Ishikawa (cell line): ENCODE measurements around the gene RPL22.

Experiments
- CEBPB ChIP-seq: IDR thresholded peaks from 2 replicates; pipeline ENCODE4 v1.6.1; 2012
- CREB1 ChIP-seq: IDR thresholded peaks from 2 replicates; pipeline ENCODE4 v1.6.1; 2012; ENCODE audit warnings: low read depth
- EP300 ChIP-seq: IDR thresholded peaks from 2 replicates; pipeline ENCODE4 v1.6.1; 2012; ENCODE audit warnings: borderline replicate concordance
- NFIC ChIP-seq: IDR thresholded peaks from 2 replicates; pipeline ENCODE4 v1.6.1; 2012
- TCF12 ChIP-seq: IDR thresholded peaks from 2 replicates; pipeline ENCODE4 v1.6.1; 2012; ENCODE audit warnings: low read depth
- ZBTB7A ChIP-seq: IDR thresholded peaks from 2 replicates; pipeline ENCODE4 v1.6.1; 2012; ENCODE audit warnings: low read depth
- TF ChIP-seq, protein P1 (sequence below): IDR thresholded peaks from 2 replicates; pipeline ENCODE4 v1.6.1; 2012
- TF ChIP-seq, protein P2 (sequence below): IDR thresholded peaks from 2 replicates; pipeline ENCODE4 v1.6.1; 2012; ENCODE audit warnings: low read depth, mild to moderate bottlenecking

GRCh38 chr1:6211731-6212130 lies 12.3 kb upstream of the RPL22 start:
- no peak for TF ChIP-seq CREB1
- TF ChIP-seq CEBPB, result no peak
- TF ChIP-seq EP300, result no peak
- no peak for TF ChIP-seq NFIC
- TF ChIP-seq TCF12, result no peak
- TF ChIP-seq, protein P1, sequence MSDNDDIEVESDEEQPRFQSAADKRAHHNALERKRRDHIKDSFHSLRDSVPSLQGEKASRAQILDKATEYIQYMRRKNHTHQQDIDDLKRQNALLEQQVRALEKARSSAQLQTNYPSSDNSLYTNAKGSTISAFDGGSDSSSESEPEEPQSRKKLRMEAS, result no peak
- no peak for TF ChIP-seq ZBTB7A
- TF ChIP-seq, protein P2, sequence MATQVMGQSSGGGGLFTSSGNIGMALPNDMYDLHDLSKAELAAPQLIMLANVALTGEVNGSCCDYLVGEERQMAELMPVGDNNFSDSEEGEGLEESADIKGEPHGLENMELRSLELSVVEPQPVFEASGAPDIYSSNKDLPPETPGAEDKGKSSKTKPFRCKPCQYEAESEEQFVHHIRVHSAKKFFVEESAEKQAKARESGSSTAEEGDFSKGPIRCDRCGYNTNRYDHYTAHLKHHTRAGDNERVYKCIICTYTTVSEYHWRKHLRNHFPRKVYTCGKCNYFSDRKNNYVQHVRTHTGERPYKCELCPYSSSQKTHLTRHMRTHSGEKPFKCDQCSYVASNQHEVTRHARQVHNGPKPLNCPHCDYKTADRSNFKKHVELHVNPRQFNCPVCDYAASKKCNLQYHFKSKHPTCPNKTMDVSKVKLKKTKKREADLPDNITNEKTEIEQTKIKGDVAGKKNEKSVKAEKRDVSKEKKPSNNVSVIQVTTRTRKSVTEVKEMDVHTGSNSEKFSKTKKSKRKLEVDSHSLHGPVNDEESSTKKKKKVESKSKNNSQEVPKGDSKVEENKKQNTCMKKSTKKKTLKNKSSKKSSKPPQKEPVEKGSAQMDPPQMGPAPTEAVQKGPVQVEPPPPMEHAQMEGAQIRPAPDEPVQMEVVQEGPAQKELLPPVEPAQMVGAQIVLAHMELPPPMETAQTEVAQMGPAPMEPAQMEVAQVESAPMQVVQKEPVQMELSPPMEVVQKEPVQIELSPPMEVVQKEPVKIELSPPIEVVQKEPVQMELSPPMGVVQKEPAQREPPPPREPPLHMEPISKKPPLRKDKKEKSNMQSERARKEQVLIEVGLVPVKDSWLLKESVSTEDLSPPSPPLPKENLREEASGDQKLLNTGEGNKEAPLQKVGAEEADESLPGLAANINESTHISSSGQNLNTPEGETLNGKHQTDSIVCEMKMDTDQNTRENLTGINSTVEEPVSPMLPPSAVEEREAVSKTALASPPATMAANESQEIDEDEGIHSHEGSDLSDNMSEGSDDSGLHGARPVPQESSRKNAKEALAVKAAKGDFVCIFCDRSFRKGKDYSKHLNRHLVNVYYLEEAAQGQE, result no peak
